ENCODE data around the gene BEAN1. TPM values are rescaled to one million over a fixed set of nuclear protein-coding genes. Genes with fewer than 3 reads are reported as not detected.

BEAN1 gene
- total RNA-seq, 4 donors from 2014 or later = 0.23 to 1.8 (median 0.76) TPM; not detected in 1

DNA sequence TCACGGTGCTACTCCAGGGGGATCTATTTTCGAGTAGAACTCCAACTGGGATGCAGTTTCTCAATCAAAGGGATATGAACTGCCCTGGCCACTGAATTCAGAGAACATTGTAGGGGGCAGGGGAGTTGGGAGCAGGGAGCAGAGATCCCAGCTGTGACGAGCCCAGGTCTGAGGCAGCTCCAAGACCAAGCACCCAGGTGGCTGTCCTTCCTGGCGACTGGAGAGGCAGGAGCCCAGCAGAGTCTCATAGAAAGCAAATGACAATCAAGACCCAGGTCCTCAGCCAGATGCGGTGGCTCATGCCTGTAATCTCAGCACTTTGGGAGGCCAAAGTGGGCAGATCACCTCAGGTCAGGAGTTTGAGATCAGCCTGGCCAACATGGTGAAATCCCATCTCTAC, 62.7 kb downstream of the BEAN1 start:
- 75 to 81% methylated on average over 2 to 3 of the region's 5 CpGs for WGBS, 2 donors
- DNase-seq = no peak
- no peaks in the 10 kb centered on the region for H3K36me3 ChIP-seq
- intact Hi-C loops (cut with DNase I) = no loop called here
- no peaks in the 10 kb centered on the region for H3K27me3 ChIP-seq
- H3K4me1 ChIP-seq = peaks cover 14 to 17% (median 16%) of the 10 kb centered on the region in 3 donors
- no peak overlapping the region for H3K4me3 ChIP-seq
- TF ChIP-seq, protein P1, sequence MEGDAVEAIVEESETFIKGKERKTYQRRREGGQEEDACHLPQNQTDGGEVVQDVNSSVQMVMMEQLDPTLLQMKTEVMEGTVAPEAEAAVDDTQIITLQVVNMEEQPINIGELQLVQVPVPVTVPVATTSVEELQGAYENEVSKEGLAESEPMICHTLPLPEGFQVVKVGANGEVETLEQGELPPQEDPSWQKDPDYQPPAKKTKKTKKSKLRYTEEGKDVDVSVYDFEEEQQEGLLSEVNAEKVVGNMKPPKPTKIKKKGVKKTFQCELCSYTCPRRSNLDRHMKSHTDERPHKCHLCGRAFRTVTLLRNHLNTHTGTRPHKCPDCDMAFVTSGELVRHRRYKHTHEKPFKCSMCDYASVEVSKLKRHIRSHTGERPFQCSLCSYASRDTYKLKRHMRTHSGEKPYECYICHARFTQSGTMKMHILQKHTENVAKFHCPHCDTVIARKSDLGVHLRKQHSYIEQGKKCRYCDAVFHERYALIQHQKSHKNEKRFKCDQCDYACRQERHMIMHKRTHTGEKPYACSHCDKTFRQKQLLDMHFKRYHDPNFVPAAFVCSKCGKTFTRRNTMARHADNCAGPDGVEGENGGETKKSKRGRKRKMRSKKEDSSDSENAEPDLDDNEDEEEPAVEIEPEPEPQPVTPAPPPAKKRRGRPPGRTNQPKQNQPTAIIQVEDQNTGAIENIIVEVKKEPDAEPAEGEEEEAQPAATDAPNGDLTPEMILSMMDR (IDR thresholded peaks at IDR 0.05) = no peak
- TF ChIP-seq POLR2A (IDR thresholded peaks at IDR 0.05) = no peak
- no peak overlapping the region for H3K27ac ChIP-seq
- no peaks in the 10 kb centered on the region for H3K9me3 ChIP-seq

DNA sequence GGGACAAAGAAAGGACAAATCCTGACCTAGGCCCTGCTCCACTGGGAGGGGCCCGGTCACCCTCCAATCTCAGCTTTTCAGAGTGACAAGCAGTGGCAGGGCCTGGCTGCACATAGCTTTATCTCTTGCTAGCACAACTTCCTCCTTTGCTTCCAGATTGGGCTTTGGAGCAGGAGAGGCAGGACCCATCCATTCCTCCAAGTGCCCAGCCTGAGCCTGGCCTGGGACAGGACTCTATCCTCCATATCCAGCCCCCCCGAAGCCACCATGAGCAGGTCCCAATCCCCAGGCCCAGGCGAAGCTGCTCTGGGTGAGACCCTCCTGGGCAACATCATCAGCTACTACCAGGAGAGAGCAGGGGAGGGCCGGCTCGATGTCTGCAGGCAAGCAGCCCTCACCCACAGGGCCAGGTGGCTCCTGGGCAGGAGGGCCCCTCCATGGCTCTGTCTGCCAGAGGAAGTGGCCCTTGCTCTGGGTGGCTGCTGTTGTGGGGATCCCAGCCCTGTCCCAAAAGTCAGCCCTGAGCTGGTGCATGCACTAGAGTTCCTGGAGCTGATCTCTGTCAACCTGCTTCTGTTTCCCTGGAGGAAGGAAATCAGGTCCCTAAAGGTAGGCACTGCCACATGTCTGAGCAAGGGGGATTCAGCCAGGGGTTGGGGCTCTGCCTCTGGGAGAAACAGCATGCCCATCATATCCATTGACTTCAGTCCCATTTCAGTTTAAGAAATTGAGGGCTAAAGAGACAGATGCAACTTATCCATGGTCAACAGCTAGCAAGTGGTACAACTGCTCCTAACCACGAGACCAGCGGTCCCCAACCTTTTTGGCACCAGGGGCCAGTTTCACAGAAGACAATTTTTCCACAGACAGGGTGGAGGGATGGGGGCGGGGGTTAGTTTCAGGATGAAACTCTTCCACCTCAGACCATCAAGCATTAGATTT, 64.0 kb downstream of the BEAN1 start:
- WGBS, 2 donors = 63 to 83% methylated on average over 1 to 3 of the region's 8 CpGs

DNA sequence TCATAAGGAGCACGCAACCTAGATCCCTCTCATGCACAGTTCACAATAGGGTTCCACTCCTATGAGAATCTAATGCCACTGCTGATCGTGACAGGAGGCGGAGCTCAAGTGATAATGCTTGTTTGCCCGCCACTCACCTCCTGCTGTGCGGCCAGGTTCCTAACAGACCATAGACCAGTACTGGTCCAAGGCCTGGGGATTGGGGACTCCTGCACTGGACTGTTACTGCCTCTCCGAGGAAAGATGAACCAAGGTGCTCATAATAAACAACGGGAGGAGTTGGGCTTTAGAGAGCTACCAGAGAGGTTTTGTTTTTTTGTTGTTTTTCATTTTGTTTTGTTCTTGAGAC, 64.6 kb downstream of the BEAN1 start:
- DNase-seq = no peak
- intact Hi-C loops (cut with DNase I) = no loop called here
- 86 to 87% methylated on average over 6 to 7 of the region's 7 CpGs for WGBS, 2 donors

More for the DNA sequence above, 64.0 kb downstream of the BEAN1 start:
- no peak overlapping the region for H3K27ac ChIP-seq
- no peaks in the 10 kb centered on the region for H3K36me3 ChIP-seq
- no peak for TF ChIP-seq POLR2A (IDR thresholded peaks at IDR 0.05)
- TF ChIP-seq, protein P1 (IDR thresholded peaks at IDR 0.05) = no peak
- intact Hi-C loops (cut with DNase I) = no loop called here
- H3K9me3 ChIP-seq = no peaks in the 10 kb centered on the region
- no peak overlapping the region for H3K4me3 ChIP-seq
- no peaks in the 10 kb centered on the region for H3K27me3 ChIP-seq
- no peak for DNase-seq
- H3K4me1 ChIP-seq = peaks cover 14 to 17% (median 16%) of the 10 kb centered on the region in 3 donors

DNA sequence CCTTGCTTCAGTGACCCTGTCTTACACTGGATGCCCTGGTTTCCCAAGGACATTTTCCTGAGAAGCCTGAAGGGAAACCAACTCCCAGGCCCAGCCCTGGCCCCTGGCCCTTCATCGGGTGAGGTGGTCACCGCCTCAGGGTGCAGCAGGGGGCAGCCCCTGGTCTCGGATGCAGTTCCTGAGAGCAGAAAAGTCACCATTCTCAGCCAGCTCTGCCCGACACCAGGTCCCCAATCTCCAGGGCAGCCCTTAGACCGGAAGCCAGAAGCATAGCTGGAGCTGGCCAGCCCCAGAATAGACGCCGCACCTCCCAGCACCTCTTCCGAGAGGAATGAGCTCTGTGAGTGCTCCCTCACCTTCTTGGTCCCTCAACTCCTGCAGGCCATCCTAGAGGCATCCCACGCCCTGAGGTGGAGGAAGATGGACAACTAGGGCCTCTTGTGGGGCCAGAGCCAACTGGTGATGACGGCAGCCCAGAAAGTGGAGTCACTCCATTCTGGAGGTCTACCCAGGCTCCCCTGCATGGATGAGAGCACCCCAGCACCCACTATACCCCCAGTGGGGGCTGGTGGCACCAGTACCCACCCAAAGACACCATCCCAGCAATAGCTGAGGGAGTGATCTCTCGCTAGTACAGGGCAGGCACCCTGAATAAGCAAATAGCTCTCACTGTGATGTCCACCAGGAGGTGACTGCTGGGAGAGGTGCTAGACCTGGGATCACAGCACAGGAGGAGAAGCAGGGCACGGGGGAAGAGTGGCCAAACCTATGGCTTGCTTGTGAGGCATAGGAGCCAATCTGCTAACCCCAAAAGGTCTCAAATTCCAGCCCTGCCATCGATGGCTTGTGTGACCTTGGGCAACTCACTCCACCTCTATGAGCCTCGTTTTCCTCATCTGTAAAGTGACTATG, 66.7 kb downstream of the BEAN1 start:
- intact Hi-C loops (cut with DNase I) = no loop called here
- Histone ChIP-seq H3K4me1 (no peaks in the 10 kb centered on the region), H3K4me3 (no peak overlapping the region), H3K9me3 (no peaks in the 10 kb centered on the region), H3K27me3 (no peaks in the 10 kb centered on the region), H3K36me3 (no peaks in the 10 kb centered on the region), H3K27ac (no peak overlapping the region)
- WGBS, 2 donors = 74 to 89% methylated on average over 3 to 8 of the region's 14 CpGs
- no peak for DNase-seq
- no peak for TF ChIP-seq POLR2A (IDR thresholded peaks at IDR 0.05)
- TF ChIP-seq, protein P1 (IDR thresholded peaks at IDR 0.05) = no peak

More for the DNA sequence above, 64.6 kb downstream of the BEAN1 start:
- H3K4me3 ChIP-seq = no peak overlapping the region
- H3K27ac ChIP-seq = no peak overlapping the region
- TF ChIP-seq, protein P1 (IDR thresholded peaks at IDR 0.05) = no peak
- TF ChIP-seq POLR2A (IDR thresholded peaks at IDR 0.05) = no peak
- H3K27me3 ChIP-seq = no peaks in the 10 kb centered on the region
- peaks cover 9 to 10% (median 10%) of the 10 kb centered on the region in 3 donors for H3K4me1 ChIP-seq
- no peaks in the 10 kb centered on the region for H3K36me3 ChIP-seq
- H3K9me3 ChIP-seq = no peaks in the 10 kb centered on the region

Measured in esophagus squamous epithelium (tissue), 5 donors.